Lung microvascular endothelial cell (primary cell): Measurements from ENCODE around the gene ADAR. TPM values are rescaled to one million over a fixed set of nuclear protein-coding genes. Genes with fewer than 3 reads are reported as not detected.

Source experiments
- DNase-seq, 2 donors: peaks; one replicate each; pipeline versions ENCODE4 v3.0.0 to v3.0.0-alpha.2; 2010; ENCODE audit warnings: low read depth in 2 of 2
- total RNA-seq: library from RNA; depleted of rRNA; stranded (reverse); fragments of >200 nt; gene quantifications from 2 replicates; pipeline ENCODE4 v1.2.1, GENCODE V29; 2014

The ADAR gene
- total RNA-seq, 1 donor from 2014 or later: 66.5 TPM

DNA sequence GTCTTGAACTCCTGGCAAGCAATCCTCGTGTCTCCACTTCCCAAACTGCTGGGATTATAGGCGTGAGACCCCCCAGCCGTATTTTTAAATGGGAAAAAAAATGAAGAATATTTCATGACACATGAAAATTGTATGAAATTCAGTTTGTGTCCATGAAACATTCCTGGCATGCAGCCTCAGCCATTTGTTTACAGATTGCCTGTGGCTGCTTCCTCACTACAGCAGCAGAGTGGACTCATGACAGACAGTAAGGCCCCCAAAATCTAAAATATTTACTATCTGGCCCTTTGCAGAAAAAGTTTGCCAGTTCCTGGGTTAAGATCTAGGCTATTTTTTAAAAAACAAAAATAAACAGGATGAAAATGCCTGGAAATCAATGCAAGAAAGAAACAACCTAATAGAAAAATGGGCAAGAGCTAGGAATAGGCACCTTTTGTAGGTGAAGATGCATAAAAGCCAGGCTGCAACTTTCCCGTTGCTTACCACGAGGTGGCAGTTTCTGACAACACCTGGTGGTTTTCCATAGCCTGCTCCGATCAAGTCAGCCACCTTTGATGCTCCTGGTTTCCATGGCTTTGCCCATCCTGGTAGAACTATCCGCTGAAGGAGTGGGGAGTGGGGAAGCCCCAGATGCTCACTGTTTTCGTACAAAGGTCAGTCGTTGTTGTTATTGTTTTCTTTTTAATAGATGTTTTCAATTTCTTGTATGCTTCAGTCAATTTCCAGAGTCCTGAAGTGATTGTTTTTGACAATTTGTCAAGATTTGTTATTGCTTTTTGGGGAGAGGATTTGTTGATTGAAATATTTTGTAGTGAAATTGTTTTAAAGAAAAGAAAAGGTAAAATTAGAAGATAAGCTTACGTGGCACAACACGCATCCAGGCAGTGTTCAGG lies 73.8 kb downstream of the ADAR start:
- DNase-seq: peak; percentile 17 to 75

Other genes with a start within 250 kb of the ADAR start
- gene IL6R, start 202.8 kb downstream of the ADAR start, total RNA-seq: 7.6 and 9.7 TPM in 2 replicates
- gene TDRD10, start 106.0 kb downstream of the ADAR start, total RNA-seq: 3.5 and 5.0 TPM in 2 replicates
- 62.3 and 91.7 TPM in 2 replicates for gene SHE, start 105.8 kb downstream of the ADAR start, total RNA-seq
- 25.9 and 43.3 TPM in 2 replicates for gene UBE2Q1, start 49.5 kb downstream of the ADAR start, total RNA-seq
- under 0.01 TPM in 1 of 2 replicates, not detected in the other for gene CHRNB2, start 40.4 kb downstream of the ADAR start, total RNA-seq